ENCODE data around the gene EBF4. TPM values are rescaled to one million over a fixed set of nuclear protein-coding genes. Genes with fewer than 3 reads are reported as not detected.

EBF4 gene
- total RNA-seq, 2 donors from 2014 or later: 6.4 to 12.1 TPM

GRCh38 chr20:2692886-2693285 is 306 bp downstream of the EBF4 start:
- H3K9me3 ChIP-seq (ENCODE audit: control insufficient read depth, low read length): no peaks in the 10 kb centered on the region
- WGBS, 2 experiments (ENCODE audit: insufficient coverage in 1 of 2, insufficient read length in 1 of 2): 0 to 1% methylated on average over 8 to 43 of the region's 64 CpGs
- Mint-ChIP-seq H3K4me3 (no peak overlapping the region), H3K36me3 (ENCODE audit: low read depth) (no peaks in the 10 kb centered on the region), H3K9me3 (no peaks in the 10 kb centered on the region), H3K4me1 (peaks cover 10% of the 10 kb centered on the region), H3K27ac (no peak overlapping the region), H3K27me3 (ENCODE audit: insufficient read depth) (peaks cover 87% of the 10 kb centered on the region)
- H3K4me3 ChIP-seq (ENCODE audit: low read length): no peak overlapping the region
- H3K4me1 ChIP-seq (ENCODE audit: control insufficient read depth, insufficient read depth, low read length): no peaks in the 10 kb centered on the region
- H3K36me3 ChIP-seq (ENCODE audit: control insufficient read depth, insufficient read depth, low read length): no peaks in the 10 kb centered on the region
- H3K27me3 ChIP-seq (ENCODE audit: control insufficient read depth, insufficient read depth, low read length, poor library complexity, severe bottlenecking): peaks cover 81% of the 10 kb centered on the region
- TF ChIP-seq CTCF (conservative IDR thresholded peaks at IDR 0.05): no peak
- H3K9ac ChIP-seq (ENCODE audit: extremely low read depth, low read length, poor library complexity, severe bottlenecking): no peak overlapping the region
- DNase-seq: peak; percentile 66
- no peak overlapping the region for H3K27ac ChIP-seq (ENCODE audit: low read depth, low read length)

GRCh38 chr20:2693286-2694007 is 867 bp downstream of the EBF4 start:
- Mint-ChIP-seq H3K4me3 (peak overlapping the region; percentile 31), H3K27me3 (ENCODE audit: insufficient read depth) (peaks cover 85% of the 10 kb centered on the region), H3K36me3 (ENCODE audit: low read depth) (no peaks in the 10 kb centered on the region), H3K4me1 (peaks cover 7% of the 10 kb centered on the region), H3K27ac (no peak overlapping the region), H3K9me3 (no peaks in the 10 kb centered on the region)
- peaks cover 82% of the 10 kb centered on the region for H3K27me3 ChIP-seq (ENCODE audit: control insufficient read depth, insufficient read depth, low read length, poor library complexity, severe bottlenecking)
- H3K27ac ChIP-seq (ENCODE audit: low read depth, low read length): no peak overlapping the region
- H3K4me1 ChIP-seq (ENCODE audit: control insufficient read depth, insufficient read depth, low read length): no peaks in the 10 kb centered on the region
- 3% methylated on average over 23 to 89 of the region's 89 CpGs for WGBS, 2 experiments (ENCODE audit: insufficient coverage in 1 of 2, insufficient read length in 1 of 2)
- no peaks in the 10 kb centered on the region for H3K9me3 ChIP-seq (ENCODE audit: control insufficient read depth, low read length)
- DNase-seq: peak; percentile 83
- H3K4me3 ChIP-seq (ENCODE audit: low read length): no peak overlapping the region
- TF ChIP-seq CTCF (conservative IDR thresholded peaks at IDR 0.05): no peak
- no peaks in the 10 kb centered on the region for H3K36me3 ChIP-seq (ENCODE audit: control insufficient read depth, insufficient read depth, low read length)
- no peak overlapping the region for H3K9ac ChIP-seq (ENCODE audit: extremely low read depth, low read length, poor library complexity, severe bottlenecking)

GRCh38 chr20:2694008-2694471 is 1.5 kb downstream of the EBF4 start:
- Mint-ChIP-seq H3K27ac (no peak overlapping the region), H3K27me3 (ENCODE audit: insufficient read depth) (peaks cover 86% of the 10 kb centered on the region), H3K9me3 (no peaks in the 10 kb centered on the region), H3K36me3 (ENCODE audit: low read depth) (no peaks in the 10 kb centered on the region), H3K4me1 (peaks cover 6% of the 10 kb centered on the region), H3K4me3 (peak overlapping the region; percentile 31)
- no peak for TF ChIP-seq CTCF (conservative IDR thresholded peaks at IDR 0.05)
- Histone ChIP-seq H3K9me3 (ENCODE audit: control insufficient read depth, low read length) (no peaks in the 10 kb centered on the region), H3K27me3 (ENCODE audit: control insufficient read depth, insufficient read depth, low read length, poor library complexity, severe bottlenecking) (peaks cover 82% of the 10 kb centered on the region), H3K9ac (ENCODE audit: extremely low read depth, low read length, poor library complexity, severe bottlenecking) (no peak overlapping the region), H3K36me3 (ENCODE audit: control insufficient read depth, insufficient read depth, low read length) (no peaks in the 10 kb centered on the region), H3K4me3 (ENCODE audit: low read length) (no peak overlapping the region), H3K4me1 (ENCODE audit: control insufficient read depth, insufficient read depth, low read length) (no peaks in the 10 kb centered on the region), H3K27ac (ENCODE audit: low read depth, low read length) (no peak overlapping the region)
- no peak for DNase-seq
- WGBS, 2 experiments (ENCODE audit: insufficient coverage in 1 of 2, insufficient read length in 1 of 2): 5 to 9% methylated on average over 11 to 23 of the region's 23 CpGs
